SH-SY5Y (cell line): ENCODE data around the gene PIH1D2.

Source experiments
- GATA2 ChIP-seq: IDR thresholded peaks from 2 replicates; pipeline ENCODE4 v1.6.1; 2011; ENCODE audit warnings: mild to moderate bottlenecking, low read depth, low read length
- GATA3 ChIP-seq: IDR thresholded peaks from 2 replicates; pipeline ENCODE4 v1.6.1; 2011; ENCODE audit warnings: low read depth, mild to moderate bottlenecking, low read length, moderate library complexity

DNA sequence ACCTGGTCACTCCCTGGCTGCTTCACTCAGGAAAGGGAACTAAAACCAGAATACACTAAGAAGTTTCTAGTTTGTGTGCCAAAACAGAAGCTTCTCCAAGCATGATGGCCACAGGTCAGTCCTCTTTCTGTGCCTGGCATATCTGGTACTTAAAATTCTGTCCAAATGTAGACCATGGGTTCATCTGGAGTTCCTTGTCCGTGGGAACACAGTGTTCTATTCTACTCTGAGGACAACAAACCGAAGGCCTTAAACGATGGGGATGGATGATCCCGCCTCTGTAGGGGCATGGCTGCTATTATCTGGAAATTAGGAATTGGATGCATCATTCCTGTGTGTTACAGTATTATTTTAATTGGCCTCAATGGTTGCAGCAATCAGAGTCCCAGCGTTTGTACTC is 54.8 kb downstream of the PIH1D2 start:
- TF ChIP-seq GATA2 (no peak), GATA3 (no peak)
